SK-N-SH treated with all-trans-retinoic acid at 6 μM for 48 hours (cell line): Measurements from ENCODE around the gene LIME1.

Source experiments
- ATAC-seq: fragments of 200-7000 bp; cut with Tn5 transposase; 3 replicates; pipeline ENCODE4 v1.9.1; 2020; ENCODE audit warnings: mild to moderate bottlenecking, moderate library complexity
- ARNTL ChIP-seq: fragments of 450-650 bp; formaldehyde crosslinking; IDR thresholded peaks from 2 replicates; pipeline ENCODE4 v1.5.0; 2020; ENCODE audit warnings: low read depth, mild to moderate bottlenecking, moderate library complexity, borderline replicate concordance
- CSDC2 ChIP-seq: fragments of 250-450 bp; sonication (Bioruptor Pico); IDR thresholded peaks from 2 replicates; pipeline ENCODE4 v1.5.0; 2020; ENCODE audit warnings: mild to moderate bottlenecking, moderate library complexity
- ESRRG ChIP-seq: fragments of 250-450 bp; sonication (Bioruptor Pico); IDR thresholded peaks from 2 replicates; pipeline ENCODE4 v1.6.1; 2021; ENCODE audit warnings: mild to moderate bottlenecking
- GLIS3 ChIP-seq: fragments of 250-450 bp; sonication (Bioruptor Pico); IDR thresholded peaks from 2 replicates; pipeline ENCODE4 v1.5.0; 2020; ENCODE audit warnings: mild to moderate bottlenecking, moderate library complexity
- ISL1 ChIP-seq: fragments of 250-450 bp; sonication (Bioruptor Pico); IDR thresholded peaks from 2 replicates; pipeline ENCODE4 v2.1.2; 2022; ENCODE audit warnings: mild to moderate bottlenecking, moderate library complexity
- OSR1 ChIP-seq: fragments of 250-450 bp; sonication (Bioruptor Pico); IDR thresholded peaks from 2 replicates; pipeline ENCODE4 v1.8.0; 2022; ENCODE audit warnings: moderate library complexity, mild to moderate bottlenecking, inconsistent platforms
- PPARA ChIP-seq: fragments of 250-450 bp; sonication (Bioruptor Pico); IDR thresholded peaks from 2 replicates; pipeline ENCODE4 v1.5.0; 2020; ENCODE audit warnings: mild to moderate bottlenecking, borderline replicate concordance
- RARB ChIP-seq: fragments of 250-450 bp; sonication (Bioruptor Pico); IDR thresholded peaks from 2 replicates; pipeline ENCODE4 v1.8.0; 2021; ENCODE audit warnings: mild to moderate bottlenecking, moderate library complexity
- SNAI2 ChIP-seq: fragments of 250-450 bp; sonication (Bioruptor Pico); IDR thresholded peaks from 2 replicates; pipeline ENCODE4 v1.5.0; 2020; ENCODE audit warnings: mild to moderate bottlenecking, moderate library complexity
- TCF4 ChIP-seq: fragments of 250-450 bp; sonication (Bioruptor Pico); IDR thresholded peaks from 2 replicates; pipeline ENCODE4 v1.8.0; 2021; ENCODE audit warnings: mild to moderate bottlenecking, moderate library complexity, borderline replicate concordance
- TOX ChIP-seq: fragments of 250-450 bp; sonication (Bioruptor Pico); IDR thresholded peaks from 2 replicates; pipeline ENCODE4 v1.8.0; 2021; ENCODE audit warnings: mild to moderate bottlenecking, moderate library complexity, borderline replicate concordance
- TSHZ2 ChIP-seq: fragments of 250-450 bp; sonication (Bioruptor Pico); IDR thresholded peaks from 2 replicates; pipeline ENCODE4 v1.5.0; 2020; ENCODE audit warnings: mild to moderate bottlenecking, moderate library complexity
- ZC3H10 ChIP-seq: fragments of 250-450 bp; sonication (Bioruptor Pico); IDR thresholded peaks from 2 replicates; pipeline ENCODE4 v1.5.1; 2021; ENCODE audit warnings: mild to moderate bottlenecking, moderate library complexity
- ZFP3 ChIP-seq: fragments of 250-450 bp; sonication (Bioruptor Pico); IDR thresholded peaks from 2 replicates; pipeline ENCODE4 v1.5.0; 2020; ENCODE audit warnings: mild to moderate bottlenecking, moderate library complexity
- ZFP30 ChIP-seq: fragments of 450-650 bp; formaldehyde crosslinking; IDR thresholded peaks from 2 replicates; pipeline ENCODE4 v1.5.0; 2022; ENCODE audit warnings: mild to moderate bottlenecking, moderate library complexity
- ZNF565 ChIP-seq: fragments of 450-650 bp; formaldehyde crosslinking; conservative IDR thresholded peaks from 2 replicates; pipeline ENCODE4 v1.5.0; 2020; ENCODE audit warnings: low read depth, mild to moderate bottlenecking, moderate library complexity
- ZNF70 ChIP-seq: fragments of 450-650 bp; formaldehyde crosslinking; IDR thresholded peaks from 2 replicates; pipeline ENCODE4 v1.5.0; 2020; ENCODE audit warnings: mild to moderate bottlenecking, moderate library complexity
- ZNF8 ChIP-seq: fragments of 450-650 bp; formaldehyde crosslinking; IDR thresholded peaks from 2 replicates; pipeline ENCODE4 v1.5.0; 2020; ENCODE audit warnings: mild to moderate bottlenecking, moderate library complexity
- TF ChIP-seq, protein P1 (sequence below): fragments of 250-450 bp; sonication (Bioruptor Pico); IDR thresholded peaks from 2 replicates; pipeline ENCODE4 v1.8.0; 2020; ENCODE audit warnings: mild to moderate bottlenecking, moderate library complexity, borderline replicate concordance
- TF ChIP-seq, protein P2 (sequence below): fragments of 250-450 bp; sonication (Bioruptor Pico); IDR thresholded peaks from 2 replicates; pipeline ENCODE4 v1.8.0; 2021; ENCODE audit warnings: low read depth, mild to moderate bottlenecking, moderate library complexity, borderline replicate concordance
- TF ChIP-seq, protein P3 (sequence below): fragments of 250-450 bp; sonication (Bioruptor Pico); IDR thresholded peaks from 2 replicates; pipeline ENCODE4 v1.5.1; 2020; ENCODE audit warnings: low read depth, mild to moderate bottlenecking, moderate library complexity
- TF ChIP-seq, protein P4 (sequence below): fragments of 250-450 bp; sonication (Bioruptor Pico); IDR thresholded peaks from 2 replicates; pipeline ENCODE4 v1.5.1; 2021; ENCODE audit warnings: mild to moderate bottlenecking, moderate library complexity

The LIME1 gene

GRCh38 chr20:63756648-63756991 is 20.2 kb downstream of the LIME1 start:
- no peak for ATAC-seq
- TF ChIP-seq, protein P1, sequence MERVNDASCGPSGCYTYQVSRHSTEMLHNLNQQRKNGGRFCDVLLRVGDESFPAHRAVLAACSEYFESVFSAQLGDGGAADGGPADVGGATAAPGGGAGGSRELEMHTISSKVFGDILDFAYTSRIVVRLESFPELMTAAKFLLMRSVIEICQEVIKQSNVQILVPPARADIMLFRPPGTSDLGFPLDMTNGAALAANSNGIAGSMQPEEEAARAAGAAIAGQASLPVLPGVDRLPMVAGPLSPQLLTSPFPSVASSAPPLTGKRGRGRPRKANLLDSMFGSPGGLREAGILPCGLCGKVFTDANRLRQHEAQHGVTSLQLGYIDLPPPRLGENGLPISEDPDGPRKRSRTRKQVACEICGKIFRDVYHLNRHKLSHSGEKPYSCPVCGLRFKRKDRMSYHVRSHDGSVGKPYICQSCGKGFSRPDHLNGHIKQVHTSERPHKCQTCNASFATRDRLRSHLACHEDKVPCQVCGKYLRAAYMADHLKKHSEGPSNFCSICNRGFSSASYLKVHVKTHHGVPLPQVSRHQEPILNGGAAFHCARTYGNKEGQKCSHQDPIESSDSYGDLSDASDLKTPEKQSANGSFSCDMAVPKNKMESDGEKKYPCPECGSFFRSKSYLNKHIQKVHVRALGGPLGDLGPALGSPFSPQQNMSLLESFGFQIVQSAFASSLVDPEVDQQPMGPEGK (CRISPR knock-in tag) = no peak
- TF ChIP-seq ESRRG (CRISPR knock-in tag) (no peak), ZFP30 (CRISPR knock-in tag) (no peak), ZNF8 (CRISPR knock-in tag) (no peak), GLIS3 (no peak), TSHZ2 (CRISPR knock-in tag) (no peak), ZFP3 (CRISPR knock-in tag) (no peak), TOX (no peak), CSDC2 (no peak), ISL1 (CRISPR knock-in tag) (no peak), PPARA (no peak), ZNF70 (CRISPR knock-in tag) (no peak), SNAI2 (no peak), RARB (CRISPR knock-in tag) (no peak), ZC3H10 (no peak)
- TF ChIP-seq, protein P2, sequence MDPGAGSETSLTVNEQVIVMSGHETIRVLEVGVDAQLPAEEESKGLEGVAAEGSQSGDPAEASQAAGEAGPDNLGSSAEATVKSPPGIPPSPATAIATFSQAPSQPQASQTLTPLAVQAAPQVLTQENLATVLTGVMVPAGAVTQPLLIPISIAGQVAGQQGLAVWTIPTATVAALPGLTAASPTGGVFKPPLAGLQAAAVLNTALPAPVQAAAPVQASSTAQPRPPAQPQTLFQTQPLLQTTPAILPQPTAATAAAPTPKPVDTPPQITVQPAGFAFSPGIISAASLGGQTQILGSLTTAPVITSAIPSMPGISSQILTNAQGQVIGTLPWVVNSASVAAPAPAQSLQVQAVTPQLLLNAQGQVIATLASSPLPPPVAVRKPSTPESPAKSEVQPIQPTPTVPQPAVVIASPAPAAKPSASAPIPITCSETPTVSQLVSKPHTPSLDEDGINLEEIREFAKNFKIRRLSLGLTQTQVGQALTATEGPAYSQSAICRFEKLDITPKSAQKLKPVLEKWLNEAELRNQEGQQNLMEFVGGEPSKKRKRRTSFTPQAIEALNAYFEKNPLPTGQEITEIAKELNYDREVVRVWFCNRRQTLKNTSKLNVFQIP (CRISPR knock-in tag) = no peak
- TF ChIP-seq, protein P3, sequence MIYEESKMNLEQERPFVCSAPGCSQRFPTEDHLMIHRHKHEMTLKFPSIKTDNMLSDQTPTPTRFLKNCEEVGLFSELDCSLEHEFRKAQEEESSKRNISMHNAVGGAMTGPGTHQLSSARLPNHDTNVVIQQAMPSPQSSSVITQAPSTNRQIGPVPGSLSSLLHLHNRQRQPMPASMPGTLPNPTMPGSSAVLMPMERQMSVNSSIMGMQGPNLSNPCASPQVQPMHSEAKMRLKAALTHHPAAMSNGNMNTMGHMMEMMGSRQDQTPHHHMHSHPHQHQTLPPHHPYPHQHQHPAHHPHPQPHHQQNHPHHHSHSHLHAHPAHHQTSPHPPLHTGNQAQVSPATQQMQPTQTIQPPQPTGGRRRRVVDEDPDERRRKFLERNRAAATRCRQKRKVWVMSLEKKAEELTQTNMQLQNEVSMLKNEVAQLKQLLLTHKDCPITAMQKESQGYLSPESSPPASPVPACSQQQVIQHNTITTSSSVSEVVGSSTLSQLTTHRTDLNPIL = no peak
- TF ChIP-seq, protein P4, sequence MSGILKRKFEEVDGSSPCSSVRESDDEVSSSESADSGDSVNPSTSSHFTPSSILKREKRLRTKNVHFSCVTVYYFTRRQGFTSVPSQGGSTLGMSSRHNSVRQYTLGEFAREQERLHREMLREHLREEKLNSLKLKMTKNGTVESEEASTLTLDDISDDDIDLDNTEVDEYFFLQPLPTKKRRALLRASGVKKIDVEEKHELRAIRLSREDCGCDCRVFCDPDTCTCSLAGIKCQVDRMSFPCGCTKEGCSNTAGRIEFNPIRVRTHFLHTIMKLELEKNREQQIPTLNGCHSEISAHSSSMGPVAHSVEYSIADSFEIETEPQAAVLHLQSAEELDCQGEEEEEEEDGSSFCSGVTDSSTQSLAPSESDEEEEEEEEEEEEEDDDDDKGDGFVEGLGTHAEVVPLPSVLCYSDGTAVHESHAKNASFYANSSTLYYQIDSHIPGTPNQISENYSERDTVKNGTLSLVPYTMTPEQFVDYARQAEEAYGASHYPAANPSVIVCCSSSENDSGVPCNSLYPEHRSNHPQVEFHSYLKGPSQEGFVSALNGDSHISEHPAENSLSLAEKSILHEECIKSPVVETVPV (CRISPR knock-in tag) = no peak

DNA sequence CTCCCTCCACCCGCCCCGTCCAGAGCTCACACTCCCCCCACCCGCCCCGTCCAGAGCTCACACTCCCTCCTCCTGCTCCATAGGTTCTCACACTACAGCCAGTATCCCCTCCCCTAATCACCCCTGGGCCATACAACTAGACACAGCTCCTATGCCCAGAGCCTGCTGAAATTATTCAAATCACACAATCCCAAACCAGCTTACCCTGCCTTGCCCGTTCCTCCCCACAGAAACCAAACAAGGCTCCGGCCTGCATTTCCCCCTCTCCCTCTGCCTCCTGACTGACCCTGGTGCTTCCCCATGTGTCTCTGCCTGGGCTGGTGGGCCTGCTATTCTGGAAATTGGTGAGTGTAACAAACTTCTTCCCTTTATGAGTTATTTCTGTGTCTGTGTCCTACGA is 21.7 kb downstream of the LIME1 start:
- no peak for ATAC-seq
- no peak for TF ChIP-seq ZFP3 (CRISPR knock-in tag)
- TF ChIP-seq TCF4 (CRISPR knock-in tag) = no peak
- TF ChIP-seq ZC3H10 = no peak
- TF ChIP-seq GLIS3 = no peak
- no peak for TF ChIP-seq PPARA
- TF ChIP-seq SNAI2 = no peak
- TF ChIP-seq RARB (CRISPR knock-in tag) = no peak
- TF ChIP-seq ESRRG (CRISPR knock-in tag) = no peak
- TF ChIP-seq, protein P2 (CRISPR knock-in tag) = no peak
- TF ChIP-seq, protein P3 = no peak
- TF ChIP-seq ISL1 (CRISPR knock-in tag) = no peak
- no peak for TF ChIP-seq ZNF565 (CRISPR knock-in tag)
- TF ChIP-seq ARNTL (CRISPR knock-in tag) = no peak
- no peak for TF ChIP-seq TSHZ2 (CRISPR knock-in tag)
- no peak for TF ChIP-seq OSR1 (CRISPR knock-in tag)
